ENCODE results near the gene ACTG1. TPM values are rescaled to one million over a fixed set of nuclear protein-coding genes. Genes with fewer than 3 reads are reported as not detected.

The ACTG1 gene
- total and polyA plus RNA-seq, 9 of the 15 experiments (the other 6 are each of a cell fraction or from before 2014, with no cell fraction given), result 224 to 1,775 (median 568) TPM

DNA sequence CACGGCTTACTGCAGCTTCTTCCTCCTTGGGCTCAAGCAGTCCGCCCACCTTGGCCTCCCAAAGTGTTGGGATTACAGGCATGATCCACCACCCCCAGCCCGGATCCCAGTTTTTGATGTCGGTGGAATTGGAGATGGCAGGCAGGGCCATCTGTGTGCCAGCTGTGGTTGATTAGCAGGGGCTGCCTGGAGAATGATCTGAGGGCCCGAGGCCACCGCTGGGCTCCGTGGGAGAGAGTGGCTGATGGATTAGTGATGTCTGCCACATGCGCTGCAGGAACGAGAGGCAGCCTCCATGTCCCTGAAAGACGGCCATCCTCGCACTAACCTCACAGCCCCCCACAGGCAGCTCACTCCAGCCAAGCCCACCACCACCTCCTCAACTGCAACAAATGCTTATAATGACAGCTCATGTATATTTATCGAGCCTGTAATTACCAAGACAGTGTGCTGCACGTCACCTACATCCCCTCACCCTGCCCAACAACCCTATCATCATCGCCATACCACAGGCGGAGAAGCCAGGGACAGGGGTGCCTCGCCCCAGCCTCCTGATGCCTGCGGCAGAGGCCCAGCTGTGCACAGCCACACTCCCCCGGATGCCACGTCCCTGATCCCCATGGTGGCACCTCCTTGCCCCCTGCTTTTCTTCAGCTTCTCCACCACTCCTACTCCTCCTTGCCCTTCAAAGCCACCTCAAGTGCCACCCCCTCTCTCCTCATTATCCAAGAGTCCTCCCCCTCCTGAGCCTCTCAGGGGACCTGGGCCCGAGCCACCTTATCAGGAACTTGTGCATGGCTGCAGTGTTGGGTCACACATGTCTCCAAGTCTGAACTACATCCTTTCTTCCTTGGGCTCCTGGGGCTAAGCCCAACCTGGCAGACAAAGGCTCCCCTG lies 33.2 kb downstream of the ACTG1 start:
- FAIRE-seq, result no peak
- Histone ChIP-seq H2AFZ (ENCODE audit: low read depth, low read length) (peak overlapping the region; percentile 72), H4K20me1 (replicated peaks; ENCODE audit: control insufficient read depth, insufficient read depth, low read length) (no peaks in the 10 kb centered on the region), H3K4me3 (no peak overlapping the region), H3K27ac (ENCODE audit: extremely low read depth, low read depth, low read length) (no peak overlapping the region), H3K9me1 (ENCODE audit: control insufficient read depth, insufficient read depth, low read length) (no peaks in the 10 kb centered on the region), H3K9ac (ENCODE audit: insufficient read depth in 1 of 2, low read depth in 2 of 2, low read length in 2 of 2) (peak overlapping the region; percentile 14 to 19; a peak in 2 of 4 replicates), H3K79me2 (ENCODE audit: control insufficient read depth, insufficient read depth, low read length) (no peaks in the 10 kb centered on the region; the same call in 2 of the 3 replicates), H3K4me2 (ENCODE audit: insufficient read depth, low read length) (peak overlapping the region; percentile 68), H3K9me3 (replicated peaks; ENCODE audit: control insufficient read depth, insufficient read depth, low read depth, low read length) (no peaks in the 10 kb centered on the region), H3K4me1 (replicated peaks in 1 of 2; ENCODE audit: control insufficient read depth in 2 of 2, insufficient read depth in 2 of 2, low read length in 2 of 2) (peaks cover 23 to 71% of the 10 kb centered on the region in 2 experiments), H3K27me3 (ENCODE audit: control insufficient read depth in 2 of 2, insufficient read depth in 2 of 2, low read length in 2 of 2) (no peaks in the 10 kb centered on the region), H3K36me3 (ENCODE audit: control insufficient read depth, insufficient read depth, low read length) (no peaks in the 10 kb centered on the region)
- DNase-seq (ENCODE audit: extremely low read depth in 1 of 4, low spot score in 3 of 4), result peak in 1 of 4 experiments; percentile 56
- no TSS peak for BruUV-seq (replicated peaks)
- POLR2A ChIA-PET, result interaction anchor here (0.8 to 1.2 kb wide), 3 partner anchors 22 to 75 kb away, joined by 3 to 4 read pairs (median 4); partner anchors contain the start of gene ACTG1
- intact Hi-C loops (cut with micrococcal nuclease) (loop anchor here (5.0 to 10.0 kb wide), 3 partner anchors 43 to 185 kb away; partner anchors contain the start of gene SLC38A10), in situ Hi-C loops (cut with MboI) (loop anchor here (5.0 kb wide), 2 partner anchors 87 to 232 kb away; no protein-coding TSS in a partner anchor)
- no peak for ATAC-seq
- CTCF ChIA-PET (ENCODE audit: low intra/inter-chr PET ratio), result no interaction called here
- 69% methylated on average over 17 of the region's 20 CpGs for WGBS (ENCODE audit: insufficient coverage, low coverage, missing lambda C conversion rate)
- no peak for TF ChIP-seq MTA3 (IDR thresholded peaks at IDR 0.05; ENCODE audit: borderline replicate concordance)
- TF ChIP-seq NFIC (IDR thresholded peaks at IDR 0.05), result 0 out of 2 replicates have a peak, but pooled peaks have one; percentile 10
- 0 out of 2 replicates have a peak, but pooled peaks have one; percentile 11 for TF ChIP-seq DPF2 (IDR thresholded peaks at IDR 0.05)
- TF ChIP-seq, protein P1, sequence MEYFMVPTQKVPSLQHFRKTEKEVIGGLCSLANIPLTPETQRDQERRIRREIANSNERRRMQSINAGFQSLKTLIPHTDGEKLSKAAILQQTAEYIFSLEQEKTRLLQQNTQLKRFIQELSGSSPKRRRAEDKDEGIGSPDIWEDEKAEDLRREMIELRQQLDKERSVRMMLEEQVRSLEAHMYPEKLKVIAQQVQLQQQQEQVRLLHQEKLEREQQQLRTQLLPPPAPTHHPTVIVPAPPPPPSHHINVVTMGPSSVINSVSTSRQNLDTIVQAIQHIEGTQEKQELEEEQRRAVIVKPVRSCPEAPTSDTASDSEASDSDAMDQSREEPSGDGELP (CRISPR knock-in tag; IDR thresholded peaks at IDR 0.05; ENCODE audit: borderline replicate concordance), result peak; percentile 39; the same call in 1 of the 2 replicates
- no peak for TF ChIP-seq SMC3 (conservative IDR thresholded peaks at IDR 0.05; ENCODE audit: insufficient read depth, low read depth, low read length)
- no peak for TF ChIP-seq ZNF77 (CRISPR knock-in tag; IDR thresholded peaks at IDR 0.05)
- TF ChIP-seq BRD4 (IDR thresholded peaks at IDR 0.05), result no peak
- TF ChIP-seq ZNF57 (CRISPR knock-in tag; IDR thresholded peaks at IDR 0.05), result no peak
- no peak for TF ChIP-seq PYGO2 (tag; IDR thresholded peaks at IDR 0.05)
- TF ChIP-seq SP1 (CRISPR knock-in tag; IDR thresholded peaks at IDR 0.05), result 0 out of 2 replicates have a peak, but pooled peaks have one; percentile 30
- TF ChIP-seq, protein P2, sequence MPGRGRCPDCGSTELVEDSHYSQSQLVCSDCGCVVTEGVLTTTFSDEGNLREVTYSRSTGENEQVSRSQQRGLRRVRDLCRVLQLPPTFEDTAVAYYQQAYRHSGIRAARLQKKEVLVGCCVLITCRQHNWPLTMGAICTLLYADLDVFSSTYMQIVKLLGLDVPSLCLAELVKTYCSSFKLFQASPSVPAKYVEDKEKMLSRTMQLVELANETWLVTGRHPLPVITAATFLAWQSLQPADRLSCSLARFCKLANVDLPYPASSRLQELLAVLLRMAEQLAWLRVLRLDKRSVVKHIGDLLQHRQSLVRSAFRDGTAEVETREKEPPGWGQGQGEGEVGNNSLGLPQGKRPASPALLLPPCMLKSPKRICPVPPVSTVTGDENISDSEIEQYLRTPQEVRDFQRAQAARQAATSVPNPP (IDR thresholded peaks at IDR 0.05; ENCODE audit: borderline replicate concordance, insufficient read depth, insufficient read length), result no peak
- TF ChIP-seq, protein P3, sequence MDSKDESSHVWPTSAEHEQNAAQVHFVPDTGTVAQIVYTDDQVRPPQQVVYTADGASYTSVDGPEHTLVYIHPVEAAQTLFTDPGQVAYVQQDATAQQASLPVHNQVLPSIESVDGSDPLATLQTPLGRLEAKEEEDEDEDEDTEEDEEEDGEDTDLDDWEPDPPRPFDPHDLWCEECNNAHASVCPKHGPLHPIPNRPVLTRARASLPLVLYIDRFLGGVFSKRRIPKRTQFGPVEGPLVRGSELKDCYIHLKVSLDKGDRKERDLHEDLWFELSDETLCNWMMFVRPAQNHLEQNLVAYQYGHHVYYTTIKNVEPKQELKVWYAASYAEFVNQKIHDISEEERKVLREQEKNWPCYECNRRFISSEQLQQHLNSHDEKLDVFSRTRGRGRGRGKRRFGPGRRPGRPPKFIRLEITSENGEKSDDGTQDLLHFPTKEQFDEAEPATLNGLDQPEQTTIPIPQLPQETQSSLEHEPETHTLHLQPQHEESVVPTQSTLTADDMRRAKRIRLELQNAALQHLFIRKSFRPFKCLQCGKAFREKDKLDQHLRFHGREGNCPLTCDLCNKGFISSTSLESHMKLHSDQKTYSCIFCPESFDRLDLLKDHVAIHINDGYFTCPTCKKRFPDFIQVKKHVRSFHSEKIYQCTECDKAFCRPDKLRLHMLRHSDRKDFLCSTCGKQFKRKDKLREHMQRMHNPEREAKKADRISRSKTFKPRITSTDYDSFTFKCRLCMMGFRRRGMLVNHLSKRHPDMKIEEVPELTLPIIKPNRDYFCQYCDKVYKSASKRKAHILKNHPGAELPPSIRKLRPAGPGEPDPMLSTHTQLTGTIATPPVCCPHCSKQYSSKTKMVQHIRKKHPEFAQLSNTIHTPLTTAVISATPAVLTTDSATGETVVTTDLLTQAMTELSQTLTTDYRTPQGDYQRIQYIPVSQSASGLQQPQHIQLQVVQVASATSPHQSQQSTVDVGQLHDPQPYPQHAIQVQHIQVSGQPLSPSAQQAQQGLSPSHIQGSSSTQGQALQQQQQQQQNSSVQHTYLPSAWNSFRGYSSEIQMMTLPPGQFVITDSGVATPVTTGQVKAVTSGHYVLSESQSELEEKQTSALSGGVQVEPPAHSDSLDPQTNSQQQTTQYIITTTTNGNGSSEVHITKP (IDR thresholded peaks at IDR 0.05; ENCODE audit: partially characterized antibody), result peak; percentile 73
- TF ChIP-seq, protein P4, sequence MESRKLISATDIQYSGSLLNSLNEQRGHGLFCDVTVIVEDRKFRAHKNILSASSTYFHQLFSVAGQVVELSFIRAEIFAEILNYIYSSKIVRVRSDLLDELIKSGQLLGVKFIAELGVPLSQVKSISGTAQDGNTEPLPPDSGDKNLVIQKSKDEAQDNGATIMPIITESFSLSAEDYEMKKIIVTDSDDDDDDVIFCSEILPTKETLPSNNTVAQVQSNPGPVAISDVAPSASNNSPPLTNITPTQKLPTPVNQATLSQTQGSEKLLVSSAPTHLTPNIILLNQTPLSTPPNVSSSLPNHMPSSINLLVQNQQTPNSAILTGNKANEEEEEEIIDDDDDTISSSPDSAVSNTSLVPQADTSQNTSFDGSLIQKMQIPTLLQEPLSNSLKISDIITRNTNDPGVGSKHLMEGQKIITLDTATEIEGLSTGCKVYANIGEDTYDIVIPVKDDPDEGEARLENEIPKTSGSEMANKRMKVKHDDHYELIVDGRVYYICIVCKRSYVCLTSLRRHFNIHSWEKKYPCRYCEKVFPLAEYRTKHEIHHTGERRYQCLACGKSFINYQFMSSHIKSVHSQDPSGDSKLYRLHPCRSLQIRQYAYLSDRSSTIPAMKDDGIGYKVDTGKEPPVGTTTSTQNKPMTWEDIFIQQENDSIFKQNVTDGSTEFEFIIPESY (CRISPR knock-in tag; IDR thresholded peaks at IDR 0.05), result peak; percentile 12; the same call in 1 of the 2 replicates

All from K562 (cell line).